Measurements from ENCODE around the gene HEXD. TPM values are rescaled to one million over a fixed set of nuclear protein-coding genes. Genes with fewer than 3 reads are reported as not detected.

HEXD gene
- 100 to 1,000 TPM in 1 of 2 donors, 10 to 100 TPM in 1; 76.1 to 145 TPM for total RNA-seq

DNA sequence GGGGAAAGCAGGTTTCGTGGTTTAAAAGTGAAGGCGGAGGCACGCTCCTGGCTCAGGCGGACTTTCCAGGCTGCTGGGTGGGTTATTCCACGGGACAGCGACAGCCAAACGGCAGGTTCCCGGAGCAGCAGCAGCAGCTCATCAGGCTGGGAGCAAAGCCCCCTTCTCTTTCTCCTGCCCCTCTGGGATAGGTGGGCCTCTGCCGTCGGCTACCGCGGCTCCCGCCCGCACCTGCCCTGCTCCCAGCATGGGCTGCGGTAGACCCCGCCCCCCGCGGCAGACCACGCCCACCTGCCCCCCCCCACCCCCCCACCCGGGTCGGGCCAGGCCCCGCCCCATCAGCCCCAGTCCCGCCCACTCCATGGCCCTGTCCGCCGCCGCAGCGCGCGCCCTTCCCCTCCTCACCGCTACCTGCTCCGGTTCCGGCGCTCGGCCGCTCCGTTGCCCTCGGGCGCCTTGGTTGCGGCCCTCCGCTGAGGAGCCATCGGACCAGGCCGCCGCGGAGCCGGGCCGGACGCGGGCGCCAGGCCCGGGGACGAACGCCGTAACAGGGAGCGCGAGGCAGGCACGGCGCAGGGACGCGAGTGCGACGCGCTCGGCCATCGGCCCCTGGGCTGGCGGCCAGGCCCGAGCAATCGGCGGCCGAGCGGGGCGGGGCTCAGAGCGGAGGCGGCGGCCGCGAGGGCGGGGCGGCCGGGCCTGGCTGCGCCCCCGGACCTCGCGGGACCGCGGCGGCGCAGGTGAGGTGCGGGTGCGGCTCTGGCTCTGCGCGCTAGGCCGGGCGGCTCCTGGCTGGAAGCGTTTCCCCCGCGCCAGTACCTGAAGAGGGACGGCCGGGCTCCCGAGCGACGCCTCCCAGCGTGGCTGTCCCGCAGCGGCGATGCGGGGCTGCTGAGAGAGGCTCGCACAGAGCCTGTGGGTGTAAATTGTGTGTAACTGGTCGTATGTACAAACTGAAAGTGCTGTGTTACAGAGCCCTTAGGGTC, at the start of gene HEXD, which contains the start of gene OGFOD3:
Gene HEXD (plus strand): TSS at position 347 of the 986 bp plus-strand sequence. CDS start 1,453 bp downstream, outside the sequence.
Gene OGFOD3 (minus strand): TSS at position 586 of the 986 bp plus-strand sequence. CDS start 101 bp downstream, at position 485.
- DNase-seq (ENCODE audit: low spot score) = peak; percentile 71
- intact Hi-C loops (cut with DNase I) = loop anchor here (2.0 to 10.0 kb wide), 2 partner anchors 41 to 213 kb away; partner anchors contain the start of gene NARF
- Histone ChIP-seq H3K27me3 (replicated peaks; ENCODE audit: insufficient read depth) (no peaks in the 10 kb centered on the region), H3K36me3 (peaks cover 0 to 5% of the 10 kb centered on the region in 2 donors), H3K4me3 (peak within 1 kb of the TSS; percentile 82 to 83), H3K9me3 (no peaks in the 10 kb centered on the region), H3K27ac (peak within 1 kb of the TSS; percentile 93 to 96), H3K4me1 (replicated peaks) (peaks cover 6% of the 10 kb centered on the region)
- under 1% methylated on average over 48 of the region's 108 CpGs for WGBS
- TF ChIP-seq, protein P1, sequence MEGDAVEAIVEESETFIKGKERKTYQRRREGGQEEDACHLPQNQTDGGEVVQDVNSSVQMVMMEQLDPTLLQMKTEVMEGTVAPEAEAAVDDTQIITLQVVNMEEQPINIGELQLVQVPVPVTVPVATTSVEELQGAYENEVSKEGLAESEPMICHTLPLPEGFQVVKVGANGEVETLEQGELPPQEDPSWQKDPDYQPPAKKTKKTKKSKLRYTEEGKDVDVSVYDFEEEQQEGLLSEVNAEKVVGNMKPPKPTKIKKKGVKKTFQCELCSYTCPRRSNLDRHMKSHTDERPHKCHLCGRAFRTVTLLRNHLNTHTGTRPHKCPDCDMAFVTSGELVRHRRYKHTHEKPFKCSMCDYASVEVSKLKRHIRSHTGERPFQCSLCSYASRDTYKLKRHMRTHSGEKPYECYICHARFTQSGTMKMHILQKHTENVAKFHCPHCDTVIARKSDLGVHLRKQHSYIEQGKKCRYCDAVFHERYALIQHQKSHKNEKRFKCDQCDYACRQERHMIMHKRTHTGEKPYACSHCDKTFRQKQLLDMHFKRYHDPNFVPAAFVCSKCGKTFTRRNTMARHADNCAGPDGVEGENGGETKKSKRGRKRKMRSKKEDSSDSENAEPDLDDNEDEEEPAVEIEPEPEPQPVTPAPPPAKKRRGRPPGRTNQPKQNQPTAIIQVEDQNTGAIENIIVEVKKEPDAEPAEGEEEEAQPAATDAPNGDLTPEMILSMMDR (IDR thresholded peaks at IDR 0.05) = peak in 2 of 4 experiments; percentile 48 to 53
- TF ChIP-seq POLR2A (IDR thresholded peaks at IDR 0.05) (peak; percentile 49), POLR2AphosphoS5 (IDR thresholded peaks at IDR 0.05) (no peak)

DNA sequence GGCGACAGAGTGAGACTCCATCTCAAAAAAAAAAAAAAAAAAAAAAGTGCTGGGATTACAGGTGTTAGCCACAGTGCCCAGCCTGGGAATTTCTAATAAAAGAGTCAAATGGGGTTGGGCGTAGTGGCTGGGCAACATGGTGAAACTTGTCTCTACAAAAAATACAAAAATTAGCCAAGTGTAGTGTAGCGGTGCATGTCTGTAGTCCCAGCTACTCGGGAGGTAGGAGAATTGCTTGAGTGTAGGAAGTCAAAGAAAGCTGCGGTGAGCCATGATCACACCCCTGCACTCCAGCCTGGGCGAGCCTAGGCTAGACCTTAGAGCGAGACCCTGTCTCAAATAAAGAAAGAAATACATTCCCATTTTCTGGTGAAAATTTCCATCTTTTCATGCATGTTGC, 48.9 kb upstream of the HEXD start:
- DNase-seq (ENCODE audit: low spot score) = no peak
- Histone ChIP-seq H3K27ac (no peak overlapping the region), H3K4me3 (no peak overlapping the region), H3K9me3 (no peaks in the 10 kb centered on the region), H3K36me3 (no peaks in the 10 kb centered on the region), H3K4me1 (replicated peaks) (peaks cover 4% of the 10 kb centered on the region), H3K27me3 (replicated peaks; ENCODE audit: insufficient read depth) (peaks cover 16% of the 10 kb centered on the region)
- WGBS = 59% methylated on average over 7 of the region's 7 CpGs
- TF ChIP-seq POLR2AphosphoS5 (IDR thresholded peaks at IDR 0.05) (no peak), POLR2A (IDR thresholded peaks at IDR 0.05) (no peak)
- TF ChIP-seq, protein P1 (IDR thresholded peaks at IDR 0.05) = no peak
- intact Hi-C loops (cut with DNase I) = no loop called here

DNA sequence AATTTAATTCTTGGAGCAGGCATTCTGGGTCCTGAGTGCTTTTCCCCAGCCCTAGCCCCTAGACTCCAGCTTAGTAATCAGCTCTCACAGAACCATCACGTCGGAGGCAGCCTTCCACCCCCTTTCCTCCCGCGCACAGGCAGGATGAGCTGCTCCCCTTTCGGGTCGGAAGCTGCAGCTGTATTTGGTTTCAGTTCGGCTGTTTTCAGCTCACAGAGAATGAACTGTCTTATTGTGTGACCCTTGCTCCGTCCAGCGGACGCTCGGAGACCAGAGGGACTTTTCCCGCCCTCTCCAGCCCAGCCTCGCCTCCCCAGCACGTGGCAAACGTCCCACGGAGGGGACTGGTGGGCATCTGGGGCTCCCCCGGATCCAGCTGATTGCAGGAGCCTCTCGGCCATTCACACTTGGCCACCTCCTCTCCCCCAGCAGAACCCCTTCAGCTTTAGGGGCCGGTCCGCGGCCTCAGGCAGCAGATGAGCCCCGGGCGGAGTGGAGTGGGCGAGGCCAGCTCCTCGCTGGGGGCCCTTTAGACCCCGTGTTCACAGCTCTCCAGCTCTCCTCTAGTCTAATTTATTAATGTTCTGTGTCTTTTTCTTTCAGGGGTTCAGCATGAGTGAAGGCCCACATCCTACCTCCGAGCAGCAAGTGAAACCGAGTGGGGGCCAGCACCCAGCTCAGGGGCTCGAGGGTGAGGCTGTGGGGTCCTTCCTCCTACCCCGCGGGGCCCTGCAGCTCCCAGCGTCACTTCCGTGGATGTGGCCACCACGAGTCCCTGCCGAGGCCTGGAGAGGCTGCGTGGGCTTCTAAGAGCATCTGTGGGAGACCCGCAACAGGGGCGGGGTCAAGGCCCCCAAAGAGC, 47.4 kb upstream of the HEXD start:
- DNase-seq (ENCODE audit: low spot score) = no peak
- Histone ChIP-seq H3K9me3 (no peaks in the 10 kb centered on the region), H3K27me3 (replicated peaks; ENCODE audit: insufficient read depth) (peaks cover 29% of the 10 kb centered on the region), H3K4me3 (no peak overlapping the region), H3K36me3 (no peaks in the 10 kb centered on the region), H3K4me1 (replicated peaks) (peaks cover 4% of the 10 kb centered on the region), H3K27ac (no peak overlapping the region)
- intact Hi-C loops (cut with DNase I) = no loop called here
- TF ChIP-seq POLR2A (IDR thresholded peaks at IDR 0.05) = no peak
- 49% methylated on average over 38 of the region's 38 CpGs for WGBS

DNA sequence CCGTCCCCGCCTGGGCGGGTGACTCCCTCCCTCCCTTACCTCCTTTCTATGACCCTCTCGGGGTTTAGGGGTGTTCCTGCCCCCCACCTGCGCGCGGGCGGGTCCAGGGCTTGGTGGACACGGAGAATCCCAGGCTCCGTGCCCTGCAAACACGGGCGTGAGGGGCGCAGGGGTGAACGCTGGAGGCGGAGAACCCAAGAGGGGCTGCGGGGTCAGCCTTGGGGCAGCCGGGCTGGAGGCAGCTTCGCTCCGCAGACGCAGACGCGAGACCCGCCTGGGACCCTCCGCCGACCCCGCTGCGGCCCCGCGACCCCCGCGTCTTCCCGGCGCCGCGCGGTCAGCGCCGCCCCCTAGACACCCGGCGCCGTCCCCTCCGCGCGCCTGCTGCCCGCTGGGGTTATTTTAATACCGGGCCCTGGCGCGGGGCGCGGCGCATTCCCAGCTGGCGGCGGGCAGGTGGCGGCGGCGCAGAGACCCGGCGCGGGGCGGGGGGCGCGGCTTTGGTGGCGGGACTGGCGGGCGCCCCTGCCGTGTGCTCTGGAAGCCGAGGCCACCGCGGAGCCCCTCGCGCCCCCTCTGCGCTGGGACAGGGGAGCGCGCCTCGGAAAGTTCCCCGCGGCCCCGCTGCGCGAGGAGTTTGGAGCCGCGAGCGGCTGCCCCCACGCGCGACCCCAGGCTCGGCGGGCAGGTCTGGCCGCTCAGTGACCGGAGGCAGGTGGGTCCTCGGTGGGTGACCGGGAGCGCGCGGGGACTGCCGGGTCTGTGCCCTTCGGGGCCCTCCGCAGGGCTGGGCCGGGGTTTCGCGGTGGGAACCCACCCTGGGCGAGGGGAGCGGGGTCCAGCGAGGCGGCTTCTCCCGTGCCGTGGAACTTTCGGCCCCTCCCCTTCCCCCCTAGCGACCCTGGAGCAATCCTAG, 46.6 kb upstream of the HEXD start, which contains the start of gene UTS2R:
Gene UTS2R (plus strand): TSS at position 433 of the 916 bp plus-strand sequence. CDS start 2,560 bp downstream, outside the sequence.
- intact Hi-C loops (cut with DNase I) = no loop called here

More for the DNA sequence above, 46.6 kb upstream of the HEXD start, which contains the start of gene UTS2R:
- H3K4me3 ChIP-seq = peak within 1 kb of the TSS in 1 of 2 donors; percentile 3
- H3K9me3 ChIP-seq = no peaks in the 10 kb centered on the region
- 7% methylated on average over 47 of the region's 109 CpGs for WGBS
- no peak for DNase-seq (ENCODE audit: low spot score)
- peaks cover 4% of the 10 kb centered on the region for H3K4me1 ChIP-seq (replicated peaks)
- no peak for TF ChIP-seq POLR2AphosphoS5 (IDR thresholded peaks at IDR 0.05)
- TF ChIP-seq, protein P1 (IDR thresholded peaks at IDR 0.05) = no peak
- no peak for TF ChIP-seq POLR2A (IDR thresholded peaks at IDR 0.05)
- no peak within 1 kb of the TSS for H3K27ac ChIP-seq
- no peaks in the 10 kb centered on the region for H3K36me3 ChIP-seq
- H3K27me3 ChIP-seq (replicated peaks; ENCODE audit: insufficient read depth) = peaks cover 37% of the 10 kb centered on the region
